Type B pancreatic cell (in vitro differentiated cells): ENCODE results near the gene RHOG. TPM values are rescaled to one million over a fixed set of nuclear protein-coding genes. Genes with fewer than 3 reads are reported as not detected.

ENCODE experiments used
- DNase-seq: peaks from one replicate; pipeline ENCODE4 v3.0.0; 2021; ENCODE audit warnings: mixed read lengths; ENCODE audit not compliant: unreplicated experiment; ENCODE audit errors: extremely low spot score
- H3K27ac Mint-ChIP-seq: 2 replicates; pipeline ENCODE4 v1.8.0; 2021; ENCODE audit warnings: mild to moderate bottlenecking, mixed read lengths
- H3K27me3 Mint-ChIP-seq: 2 replicates; pipeline ENCODE4 v1.8.0; 2021; ENCODE audit warnings: mixed read lengths
- H3K36me3 Mint-ChIP-seq: 2 replicates; pipeline ENCODE4 v1.8.0; 2021; ENCODE audit warnings: mixed read lengths
- H3K4me1 Mint-ChIP-seq: one replicate; pipeline ENCODE4 v1.8.0; 2021; ENCODE audit warnings: mixed read lengths; ENCODE audit not compliant: unreplicated experiment
- H3K4me3 Mint-ChIP-seq: 2 replicates; pipeline ENCODE4 v1.8.0; 2021; ENCODE audit warnings: mild to moderate bottlenecking, mixed read lengths
- H3K9me3 Mint-ChIP-seq: 2 replicates; pipeline ENCODE4 v1.8.0; 2021; ENCODE audit warnings: mixed read lengths
- CTCF ChIP-seq: fragments of 200-600 bp; sonication (generic); conservative IDR thresholded peaks from 2 replicates; pipeline ENCODE4 v1.5.0; 2021; ENCODE audit warnings: antibody characterized with exemption, mild to moderate bottlenecking
- total RNA-seq: library from RNA; stranded (reverse); gene quantifications from 2 replicates; pipeline ENCODE4 v1.2.1, GENCODE V29; 2021; ENCODE audit warnings: low replicate concordance

The RHOG gene
- total RNA-seq, 1 donor from 2014 or later, result 30.8 TPM

GRCh38 chr11:3832816-3833215 lies 7.9 kb downstream of the RHOG start:
- H3K27me3 Mint-ChIP-seq, result no peaks in the 10 kb centered on the region
- peaks cover 20% of the 10 kb centered on the region for H3K4me1 Mint-ChIP-seq
- H3K4me3 Mint-ChIP-seq, result no peak overlapping the region
- H3K27ac Mint-ChIP-seq, result no peak overlapping the region
- DNase-seq, result no peak
- H3K9me3 Mint-ChIP-seq, result no peaks in the 10 kb centered on the region
- no peak for TF ChIP-seq CTCF
- H3K36me3 Mint-ChIP-seq, result peaks cover 20% of the 10 kb centered on the region

- Mint-ChIP-seq H3K36me3 (peaks cover 25% of the 10 kb centered on the region), H3K4me1 (peaks cover 16% of the 10 kb centered on the region), H3K4me3 (no peak overlapping the region), H3K27ac (peak overlapping the region; percentile 71), H3K9me3 (no peaks in the 10 kb centered on the region), H3K27me3 (no peaks in the 10 kb centered on the region)
- TF ChIP-seq CTCF, result no peak
- DNase-seq, result no peak
These were observed 9.2 kb downstream of the RHOG start for GRCh38 chr11:3831378-3832239.

- peak overlapping the region; percentile 71 for H3K27ac Mint-ChIP-seq
- no peaks in the 10 kb centered on the region for H3K27me3 Mint-ChIP-seq
- DNase-seq, result no peak
- peaks cover 16% of the 10 kb centered on the region for H3K4me1 Mint-ChIP-seq
- no peaks in the 10 kb centered on the region for H3K9me3 Mint-ChIP-seq
- no peak overlapping the region for H3K4me3 Mint-ChIP-seq
- TF ChIP-seq CTCF, result no peak
- peaks cover 33% of the 10 kb centered on the region for H3K36me3 Mint-ChIP-seq
These were observed 10.0 kb downstream of the RHOG start for GRCh38 chr11:3830730-3831129.

- peaks cover 10% of the 10 kb centered on the region for H3K4me1 Mint-ChIP-seq
- no peaks in the 10 kb centered on the region for H3K9me3 Mint-ChIP-seq
- no peak overlapping the region for H3K4me3 Mint-ChIP-seq
- no peak for TF ChIP-seq CTCF
- DNase-seq, result no peak
- H3K27ac Mint-ChIP-seq, result no peak overlapping the region
- no peaks in the 10 kb centered on the region for H3K27me3 Mint-ChIP-seq
- H3K36me3 Mint-ChIP-seq, result peaks cover 27% of the 10 kb centered on the region
These were observed 10.7 kb downstream of the RHOG start for GRCh38 chr11:3830088-3830487.

GRCh38 chr11:3827434-3828186 lies 13.1 kb downstream of the RHOG start:
- no peak for TF ChIP-seq CTCF
- H3K9me3 Mint-ChIP-seq, result no peaks in the 10 kb centered on the region
- H3K4me3 Mint-ChIP-seq, result no peak overlapping the region
- peaks cover 39% of the 10 kb centered on the region for H3K36me3 Mint-ChIP-seq
- H3K27ac Mint-ChIP-seq, result no peak overlapping the region
- peaks cover 6% of the 10 kb centered on the region for H3K4me1 Mint-ChIP-seq
- DNase-seq, result no peak
- no peaks in the 10 kb centered on the region for H3K27me3 Mint-ChIP-seq
